Heart left ventricle (tissue), 16 donors: ENCODE data around the gene KRTAP21-1. TPM values are rescaled to one million over a fixed set of nuclear protein-coding genes. Genes with fewer than 3 reads are reported as not detected.

Experiments
- ATAC-seq, 4 donors: fragments of 200-7000 bp; cut with Tn5 transposase; one replicate each; pipeline ENCODE4 v1.9.1; 2020 to 2022; ENCODE audit warnings: moderate library complexity in 4 of 4, mild to moderate bottlenecking in 3 of 4, moderate number of reproducible peaks in 1 of 4
- DNase-seq, 5 donors: peaks; one replicate each; pipeline ENCODE4 v3.0.0-alpha.2; 2020
- H3K27ac ChIP-seq, 12 donors: fragments of 200-600 bp; sonication (generic) in 4 of 12; one replicate each; pipeline versions ENCODE4 v1.5.0 to v1.8.0; 2016 to 2022; ENCODE audit warnings: mild to moderate bottlenecking in 2 of 12
- H3K27me3 ChIP-seq, 9 donors: fragments of 200-600 bp; sonication (generic) in 2 of 9; one replicate each; pipeline versions ENCODE4 v1.5.1 to v1.8.0; 2016 to 2022; ENCODE audit warnings: mild to moderate bottlenecking in 3 of 9
- H3K36me3 ChIP-seq, 9 donors: fragments of 200-600 bp; sonication (generic) in 2 of 9; one replicate each; pipeline versions ENCODE4 v1.5.0 to v1.8.0; 2018 to 2022; ENCODE audit warnings: mild to moderate bottlenecking in 2 of 9
- H3K4me1 ChIP-seq, 12 donors: fragments of 200-600 bp; sonication (generic) in 4 of 12; one replicate each; pipeline versions ENCODE4 v1.5.0 to v1.8.0; 2016 to 2022; ENCODE audit warnings: mild to moderate bottlenecking in 3 of 12
- H3K4me3 ChIP-seq, 12 donors: fragments of 200-600 bp; sonication (generic) in 4 of 12; one replicate each; pipeline versions ENCODE4 v1.5.0 to v1.8.0; 2017 to 2022; ENCODE audit warnings: mild to moderate bottlenecking in 9 of 12, moderate library complexity in 4 of 12
- H3K9me3 ChIP-seq, 12 donors: fragments of 200-600 bp; sonication (generic) in 4 of 12; one replicate each; pipeline versions ENCODE4 v1.5.0 to v1.8.0; 2016 to 2022; ENCODE audit warnings: mild to moderate bottlenecking in 1 of 12
- POLR2A ChIP-seq, 2 donors: fragments of 450-650 bp; IDR thresholded peaks; one replicate each; pipeline ENCODE4 v1.6.1; 2017; ENCODE audit warnings: antibody characterized with exemption in 2 of 2, mild to moderate bottlenecking in 2 of 2, moderate library complexity in 2 of 2
- WGBS, 4 donors: extraction: QIAGEN DNeasy Blood & Tissue Kit in 2 of 4; methylation state at CpG; one replicate each; pipeline versions ENCODE4 v1.1.5 to v1.1.7; 2013 to 2018; 5-methylcytosine and 5-hydroxymethylcytosine counted together
- intact Hi-C, 10 donors: fragments of 100-400 bp; cut with DNase I; formaldehyde crosslinking; loops; one replicate each; pipeline versions ENCODE4 v1.11.1 to v1.14.2; 2022
- polyA plus RNA-seq, 2 donors: library from polyadenylated mRNA; stranded (reverse); fragments of 200-250 nt; gene quantifications; one replicate each; pipeline ENCODE4 v1.2.3, GENCODE V29; 2013
- total RNA-seq, 9 donors: library from RNA; depleted of rRNA in 2 of 9; stranded (reverse); fragments of >200 nt in 2 of 9; fragmentation: NEBNext Ultra II Directional in 3 of 9; extraction: Animal tissue kit (Norgen Biotek cat#: 25700) in 3 of 9; gene quantifications; one replicate each; pipeline versions ENCODE4 v1.1.0 to v1.2.4, GENCODE V29; 2016 to 2023
- TF ChIP-seq, protein P1 (sequence below), 12 donors: fragments of 200-600 bp; sonication (generic) in 4 of 12; IDR thresholded peaks; one replicate each; pipeline versions ENCODE4 v1.5.0 to v1.8.0; 2018 to 2022; ENCODE audit warnings: antibody characterized with exemption in 12 of 12, mild to moderate bottlenecking in 5 of 12
- donor health status: ischemic (EF 13 %, LVEDD 7.1; RV severe dilation, severe dysfunction).
- donor health status: healthy with polysubstance abuse.
- donor health status: DM: no; HTN: yes; CAD: no.
- donor health status: DM: no; HTN: no; CAD: no.
- donor health status: ischemic (EF 25% LVEDD 6.9; RV normal size, moderate dysfunction).
- donor health status: ischemic (EF 25% LVEDD 5.7; RV mildly dilated, moderate dysfunction).
- donor health status: healthy.
- donor health status: DM: yes; HTN: yes; CAD: no.
- donor health status: ischemic (EF 35%, LVEDD 5.7; RV mildly dilated, moderate dysfunction).
- donor health status: nonischemic (EF 11% LVEDD 7.7; RV severe dilation, severe dysfunction).
- donor health status: DM: yes; HTN: yes; CAD: no.
- donor health status: PGD.
- donor health status: ischemic (EF 29% LVEDD 5.4; RV normal size, mild dysfunction).
- donor health status: nonischemic (EF 23%, LVEDD 6.1; RV moderate dilation, normal function).

The KRTAP21-1 gene
- total and polyA plus RNA-seq, 11 donors: not detected

DNA sequence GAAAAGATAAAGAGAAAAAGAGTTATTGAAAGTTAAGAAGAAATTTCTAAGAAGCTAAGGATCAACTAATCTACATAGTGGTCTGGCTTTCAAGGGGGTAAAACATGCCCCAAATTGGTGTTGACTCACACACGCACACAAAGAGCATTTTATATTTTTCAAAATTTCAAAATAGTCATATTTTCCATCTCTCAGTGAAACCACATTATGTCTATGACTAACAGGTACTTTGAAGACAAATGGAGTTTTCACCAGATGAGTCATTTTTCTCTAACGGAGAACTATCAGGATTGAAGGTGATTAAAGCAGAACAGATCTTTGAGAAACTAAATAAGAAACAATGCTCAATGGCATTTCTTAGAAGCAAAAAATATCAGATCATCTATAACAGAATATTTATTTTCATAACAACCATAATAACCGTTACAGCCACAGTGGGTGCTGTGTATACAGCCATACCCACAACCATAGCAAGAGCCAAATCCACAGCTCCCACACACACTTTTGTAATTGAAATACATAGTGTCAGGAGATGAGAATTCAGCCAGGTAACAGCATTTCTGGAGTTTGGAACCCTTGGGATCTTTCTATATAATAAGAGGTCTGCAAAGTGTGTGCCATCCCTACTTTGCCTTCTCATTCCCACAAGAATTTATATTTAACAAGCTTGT lies 36.9 kb downstream of the KRTAP21-1 start, which contains the start of gene KRTAP21-3:
Gene KRTAP21-3, minus strand, starts transcription at position 539 of the 671 bp plus-strand sequence. Its CDS starts 18 bp downstream, at position 521.
- intact Hi-C loops: no loop called here
- H3K36me3 ChIP-seq: no peaks in the 10 kb centered on the region
- no peak for ATAC-seq
- TF ChIP-seq, protein P1, sequence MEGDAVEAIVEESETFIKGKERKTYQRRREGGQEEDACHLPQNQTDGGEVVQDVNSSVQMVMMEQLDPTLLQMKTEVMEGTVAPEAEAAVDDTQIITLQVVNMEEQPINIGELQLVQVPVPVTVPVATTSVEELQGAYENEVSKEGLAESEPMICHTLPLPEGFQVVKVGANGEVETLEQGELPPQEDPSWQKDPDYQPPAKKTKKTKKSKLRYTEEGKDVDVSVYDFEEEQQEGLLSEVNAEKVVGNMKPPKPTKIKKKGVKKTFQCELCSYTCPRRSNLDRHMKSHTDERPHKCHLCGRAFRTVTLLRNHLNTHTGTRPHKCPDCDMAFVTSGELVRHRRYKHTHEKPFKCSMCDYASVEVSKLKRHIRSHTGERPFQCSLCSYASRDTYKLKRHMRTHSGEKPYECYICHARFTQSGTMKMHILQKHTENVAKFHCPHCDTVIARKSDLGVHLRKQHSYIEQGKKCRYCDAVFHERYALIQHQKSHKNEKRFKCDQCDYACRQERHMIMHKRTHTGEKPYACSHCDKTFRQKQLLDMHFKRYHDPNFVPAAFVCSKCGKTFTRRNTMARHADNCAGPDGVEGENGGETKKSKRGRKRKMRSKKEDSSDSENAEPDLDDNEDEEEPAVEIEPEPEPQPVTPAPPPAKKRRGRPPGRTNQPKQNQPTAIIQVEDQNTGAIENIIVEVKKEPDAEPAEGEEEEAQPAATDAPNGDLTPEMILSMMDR (IDR thresholded peaks at IDR 0.05): no peak
- TF ChIP-seq POLR2A (IDR thresholded peaks at IDR 0.05): no peak
- DNase-seq: no peak
- H3K27ac ChIP-seq: no peak within 1 kb of the TSS
- H3K4me1 ChIP-seq: no peaks in the 10 kb centered on the region
- H3K27me3 ChIP-seq: no peaks in the 10 kb centered on the region
- 77 to 81% (median 78%) methylated on average over 3 of the region's 3 CpGs for WGBS, 4 donors
- H3K4me3 ChIP-seq: no peak within 1 kb of the TSS
- no peaks in the 10 kb centered on the region for H3K9me3 ChIP-seq

DNA sequence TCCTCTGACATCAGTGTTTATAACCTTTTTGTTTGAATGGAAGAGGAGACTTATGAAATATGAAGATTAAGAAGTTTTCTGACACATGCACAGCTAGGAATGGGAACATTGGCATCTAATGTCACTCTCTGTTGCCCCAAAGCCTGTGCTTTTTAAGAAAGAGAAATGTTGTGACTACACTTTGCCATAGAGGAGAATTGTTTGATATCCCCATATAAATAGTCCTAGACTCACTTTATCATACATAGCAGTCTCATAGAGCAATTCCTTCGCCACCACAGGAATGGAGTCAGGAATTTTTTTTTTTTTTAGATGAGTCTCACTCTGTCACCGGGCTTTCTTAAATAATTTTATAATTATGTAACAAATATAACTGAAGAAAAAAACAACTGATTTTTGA lies 38.1 kb downstream of the KRTAP21-1 start:
- TF ChIP-seq POLR2A (IDR thresholded peaks at IDR 0.05): no peak
- TF ChIP-seq, protein P1 (IDR thresholded peaks at IDR 0.05): no peak
- DNase-seq: no peak
- ATAC-seq: no peak
- intact Hi-C loops: no loop called here
- Histone ChIP-seq H3K27me3 (no peaks in the 10 kb centered on the region), H3K4me3 (no peak overlapping the region), H3K27ac (no peak overlapping the region), H3K9me3 (peaks cover 0 to 9% (median 2%) of the 10 kb centered on the region in 12 donors), H3K36me3 (no peaks in the 10 kb centered on the region), H3K4me1 (no peaks in the 10 kb centered on the region)
- WGBS, 4 donors: 80 to 91% (median 85%) methylated on average over 2 of the region's 2 CpGs

DNA sequence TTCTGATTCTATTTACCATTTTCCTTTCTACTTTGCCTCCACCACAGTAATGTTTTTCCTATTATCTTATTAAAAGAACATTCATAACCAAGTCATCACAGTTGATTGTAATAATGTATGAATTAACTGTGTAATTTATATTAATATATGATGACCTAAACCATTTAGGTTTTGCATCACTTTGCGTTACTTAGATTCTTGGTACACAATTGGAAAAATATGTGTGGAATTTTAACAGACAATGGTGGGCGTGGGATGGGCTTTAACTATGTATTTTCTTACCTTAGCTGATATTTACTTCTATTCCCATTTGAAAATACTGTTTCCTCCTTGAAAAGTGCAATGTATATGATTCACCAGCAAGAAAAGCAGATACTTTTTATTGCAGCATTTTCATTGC lies 40.3 kb downstream of the KRTAP21-1 start:
- Histone ChIP-seq H3K27me3 (no peaks in the 10 kb centered on the region), H3K27ac (no peak overlapping the region), H3K4me3 (no peak overlapping the region), H3K4me1 (no peaks in the 10 kb centered on the region), H3K36me3 (no peaks in the 10 kb centered on the region), H3K9me3 (peaks cover 0 to 16% (median 4%) of the 10 kb centered on the region in 12 donors)
- no peak for TF ChIP-seq POLR2A (IDR thresholded peaks at IDR 0.05)
- TF ChIP-seq, protein P1 (IDR thresholded peaks at IDR 0.05): no peak
- ATAC-seq (no peak), DNase-seq (no peak)
- intact Hi-C loops: no loop called here
- 70 to 80% (median 75%) methylated on average over 2 of the region's 2 CpGs for WGBS, 4 donors

DNA sequence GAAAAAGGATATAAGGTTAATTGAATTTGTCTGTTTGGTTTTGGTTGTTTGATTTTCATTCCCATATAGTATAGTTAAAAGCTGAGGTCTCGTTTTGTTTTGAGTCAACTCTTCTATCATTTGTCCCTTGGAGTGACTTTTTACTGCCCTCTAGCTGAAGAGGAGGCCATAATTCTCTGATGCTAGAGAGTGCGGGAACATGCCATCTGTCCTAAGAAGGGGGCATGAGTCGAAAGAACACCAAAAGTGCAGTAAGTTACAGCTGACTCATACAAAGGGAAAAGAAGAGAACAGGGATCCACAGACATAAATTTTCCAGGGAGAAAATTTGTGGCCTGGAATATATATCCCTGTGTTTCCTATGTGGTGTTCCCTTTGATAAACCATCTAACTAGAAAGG lies 40.8 kb downstream of the KRTAP21-1 start:
- ATAC-seq: no peak
- no peak for TF ChIP-seq POLR2A (IDR thresholded peaks at IDR 0.05)
- TF ChIP-seq, protein P1 (IDR thresholded peaks at IDR 0.05): no peak
- no peaks in the 10 kb centered on the region for H3K36me3 ChIP-seq
- H3K4me3 ChIP-seq: no peak overlapping the region
- intact Hi-C loops: no loop called here
- no peaks in the 10 kb centered on the region for H3K27me3 ChIP-seq
- 66 to 78% (median 71%) methylated on average over 3 of the region's 3 CpGs for WGBS, 4 donors
- DNase-seq: no peak
- peaks cover 0 to 16% (median 4%) of the 10 kb centered on the region in 12 donors for H3K9me3 ChIP-seq
- H3K27ac ChIP-seq: no peak overlapping the region
- no peaks in the 10 kb centered on the region for H3K4me1 ChIP-seq
